Suprapubic skin (tissue), 4 donors: ENCODE results near the gene ARHGAP31.

Experiments used
- EP300 ChIP-seq: sonication (generic); formaldehyde crosslinking; IDR thresholded peaks from one replicate; pipeline ENCODE4 v1.6.1; 2017; ENCODE audit warnings: antibody characterized with exemption
- POLR2A ChIP-seq, 2 donors: fragments of 450-650 bp; IDR thresholded peaks; one replicate each; pipeline ENCODE4 v1.6.1; 2017; ENCODE audit warnings: antibody characterized with exemption in 2 of 2, mild to moderate bottlenecking in 2 of 2, moderate library complexity in 2 of 2
- POLR2AphosphoS5 ChIP-seq, 3 donors: sonication (generic); formaldehyde crosslinking; IDR thresholded peaks; one replicate each; pipeline ENCODE4 v1.6.1; 2017; ENCODE audit warnings: antibody characterized with exemption in 3 of 3
- TF ChIP-seq, protein P1 (sequence below), 2 donors: fragments of 200-600 bp in 1 of 2; fragments of 450-650 bp in 1 of 2; sonication (generic) in 1 of 2; IDR thresholded peaks; one replicate each; pipeline ENCODE4 v1.5.1; 2016 to 2019; ENCODE audit warnings: antibody characterized with exemption in 2 of 2, mild to moderate bottlenecking in 1 of 2, moderate library complexity in 1 of 2

DNA sequence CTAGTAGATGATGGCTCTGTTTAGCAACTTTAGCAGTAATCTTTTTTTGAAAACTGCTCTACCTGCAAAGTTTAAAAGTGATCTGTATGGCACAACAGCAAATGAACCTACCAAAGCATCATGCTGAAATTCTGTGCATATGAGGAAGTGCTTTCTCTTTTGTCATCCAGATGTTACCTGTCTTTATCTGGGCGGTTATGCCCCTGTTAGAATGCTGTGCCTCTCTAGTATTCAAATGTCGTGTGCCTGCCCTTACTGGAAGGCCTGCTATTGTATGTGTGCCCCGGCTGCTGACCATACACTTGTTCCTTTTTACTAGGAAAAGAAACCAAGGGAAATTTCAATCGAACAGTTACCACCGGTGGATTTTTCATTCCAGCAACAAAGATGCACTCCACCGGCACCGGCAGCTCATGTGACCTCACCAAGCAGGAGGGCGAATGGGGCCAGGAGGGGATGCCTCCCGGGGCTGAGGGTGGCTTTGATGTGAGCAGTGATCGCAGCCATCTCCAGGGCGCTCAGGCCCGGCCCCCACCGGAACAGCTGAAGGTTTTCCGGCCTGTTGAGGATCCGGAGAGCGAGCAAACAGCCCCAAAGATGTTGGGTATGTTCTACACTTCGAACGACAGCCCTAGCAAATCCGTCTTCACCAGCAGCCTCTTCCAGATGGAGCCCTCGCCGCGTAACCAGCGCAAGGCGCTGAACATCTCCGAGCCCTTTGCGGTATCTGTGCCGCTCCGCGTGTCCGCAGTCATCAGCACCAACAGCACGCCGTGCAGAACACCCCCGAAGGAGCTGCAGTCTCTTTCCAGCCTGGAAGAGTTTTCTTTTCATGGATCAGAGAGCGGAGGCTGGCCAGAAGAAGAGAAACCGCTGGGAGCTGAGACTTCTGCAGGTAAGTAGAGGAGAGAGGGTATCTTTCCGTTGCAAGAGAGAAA lies 107.6 kb downstream of the ARHGAP31 start:
- TF ChIP-seq, protein P1, sequence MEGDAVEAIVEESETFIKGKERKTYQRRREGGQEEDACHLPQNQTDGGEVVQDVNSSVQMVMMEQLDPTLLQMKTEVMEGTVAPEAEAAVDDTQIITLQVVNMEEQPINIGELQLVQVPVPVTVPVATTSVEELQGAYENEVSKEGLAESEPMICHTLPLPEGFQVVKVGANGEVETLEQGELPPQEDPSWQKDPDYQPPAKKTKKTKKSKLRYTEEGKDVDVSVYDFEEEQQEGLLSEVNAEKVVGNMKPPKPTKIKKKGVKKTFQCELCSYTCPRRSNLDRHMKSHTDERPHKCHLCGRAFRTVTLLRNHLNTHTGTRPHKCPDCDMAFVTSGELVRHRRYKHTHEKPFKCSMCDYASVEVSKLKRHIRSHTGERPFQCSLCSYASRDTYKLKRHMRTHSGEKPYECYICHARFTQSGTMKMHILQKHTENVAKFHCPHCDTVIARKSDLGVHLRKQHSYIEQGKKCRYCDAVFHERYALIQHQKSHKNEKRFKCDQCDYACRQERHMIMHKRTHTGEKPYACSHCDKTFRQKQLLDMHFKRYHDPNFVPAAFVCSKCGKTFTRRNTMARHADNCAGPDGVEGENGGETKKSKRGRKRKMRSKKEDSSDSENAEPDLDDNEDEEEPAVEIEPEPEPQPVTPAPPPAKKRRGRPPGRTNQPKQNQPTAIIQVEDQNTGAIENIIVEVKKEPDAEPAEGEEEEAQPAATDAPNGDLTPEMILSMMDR (IDR thresholded peaks at IDR 0.05) = no peak
- TF ChIP-seq POLR2AphosphoS5 (IDR thresholded peaks at IDR 0.05) = no peak
- no peak for TF ChIP-seq POLR2A (IDR thresholded peaks at IDR 0.05)
- no peak for TF ChIP-seq EP300
